H1 (cell line): Measurements from ENCODE around the gene TAAR9. TPM values are rescaled to one million over a fixed set of nuclear protein-coding genes. Genes with fewer than 3 reads are reported as not detected.
"Not testable (repeated sequence)": the region's sequence is repeated elsewhere in the genome, so short reads cannot be mapped to it uniquely, and the experiment has no call there.

Source experiments
- CTCF ChIA-PET: fragments of 300-600 bp; sonication (Branson Sonifier 250); formaldehyde crosslinking; loops from one replicate; lab custom pipeline; 2021; ENCODE audit not compliant: partially characterized antibody; lab: Charles Lee
- POLR2A ChIA-PET: fragments of 300-600 bp; sonication (Branson Sonifier 250); formaldehyde crosslinking; loops from one replicate; lab custom pipeline; 2021; ENCODE audit warnings: inconsistent platforms; ENCODE audit not compliant: partially characterized antibody; lab: Charles Lee
- DNase-seq, 2 experiments: peaks; one replicate each; pipeline versions ENCODE4 v3.0.0 to v3.0.0-alpha.2; 2010 to 2022; ENCODE audit warnings: low spot score in 2 of 2, low read depth in 1 of 2, mixed read lengths in 1 of 2
- FAIRE-seq: peaks from 2 replicates; lab custom pipeline; 2011; peaks lifted over from hg19 to GRCh38; lab: Jason Lieb, UNC
- H2AFZ ChIP-seq: 2 replicates; pipeline ENCODE4 v1.8.1; 2012; ENCODE audit warnings: low read length, inconsistent platforms
- H2AK5ac ChIP-seq: 2 replicates; pipeline ENCODE4 v1.6.1; 2013; ENCODE audit warnings: low read depth, low read length
- H2BK120ac ChIP-seq: replicated peaks from 2 replicates; pipeline ENCODE3; 2013; ENCODE audit warnings: low read depth, low read length, inconsistent platforms
- H2BK12ac ChIP-seq: 2 replicates; pipeline ENCODE4 v1.6.1; 2013; ENCODE audit warnings: low read depth, low read length
- H2BK15ac ChIP-seq: 2 replicates; pipeline ENCODE4 v1.6.1; 2013; ENCODE audit warnings: low read length
- H2BK20ac ChIP-seq: 2 replicates; pipeline ENCODE4 v1.6.1; 2013; ENCODE audit warnings: low read length
- H2BK5ac ChIP-seq: 2 replicates; pipeline ENCODE4 v1.6.1; 2013; ENCODE audit warnings: low read depth, low read length
- H3K14ac ChIP-seq: 2 replicates; pipeline ENCODE4 v1.6.1; 2013; ENCODE audit warnings: inconsistent platforms; ENCODE audit not compliant: insufficient read length
- H3K18ac ChIP-seq: 2 replicates; pipeline ENCODE4 v1.6.1; 2013; ENCODE audit warnings: low read length; ENCODE audit errors: extremely low read depth
- H3K23ac ChIP-seq: 2 replicates; pipeline ENCODE4 v1.6.1; 2013; ENCODE audit warnings: inconsistent platforms; ENCODE audit not compliant: insufficient read length
- H3K23me2 ChIP-seq: 2 replicates; pipeline ENCODE4 v1.6.1; 2013; ENCODE audit warnings: low read depth, low read length
- H3K27ac ChIP-seq: 2 replicates; pipeline ENCODE4 v1.6.1; 2011; ENCODE audit warnings: low read depth, low read length, inconsistent platforms
- H3K27me3 ChIP-seq, 4 experiments: replicated peaks in 1 of 4; 1 replicate in 1 of 4; 2 replicates in 3 of 4; pipeline versions ENCODE4 v1.6.1 to v1.8.1; 2011 to 2013; ENCODE audit warnings: low read length in 3 of 4, mild to moderate bottlenecking in 3 of 4, inconsistent platforms in 2 of 4, mixed read lengths in 2 of 4, moderate library complexity in 1 of 4; ENCODE audit not compliant: control insufficient read depth in 3 of 4, insufficient read depth in 3 of 4; ENCODE audit errors: extremely low read depth in 1 of 4
- H3K36me3 ChIP-seq, 4 experiments: 2 replicates each; pipeline versions ENCODE4 v1.6.1 to v1.8.1; 2011 to 2013; ENCODE audit warnings: mild to moderate bottlenecking in 4 of 4, low read length in 3 of 4, moderate library complexity in 2 of 4, control low read depth in 1 of 4, inconsistent platforms in 1 of 4; ENCODE audit not compliant: insufficient read depth in 4 of 4, control insufficient read depth in 2 of 4
- H3K4ac ChIP-seq: replicated peaks from 2 replicates; pipeline ENCODE3; 2013; ENCODE audit warnings: low read length, low read depth, mixed read lengths, inconsistent platforms; ENCODE audit not compliant: insufficient read length
- H3K4me1 ChIP-seq, 4 experiments: replicated peaks in 1 of 4; 1 replicate in 1 of 4; 2 replicates in 3 of 4; pipeline versions ENCODE4 v1.6.1 to v1.8.1; 2011 to 2013; ENCODE audit warnings: low read length in 3 of 4, inconsistent platforms in 2 of 4, mixed read lengths in 1 of 4; ENCODE audit not compliant: insufficient read depth in 4 of 4, control insufficient read depth in 3 of 4
- H3K4me2 ChIP-seq, 2 experiments: 2 replicates each; pipeline versions ENCODE4 v1.6.1 to v1.8.1; 2011 to 2013; ENCODE audit warnings: low read depth in 2 of 2, low read length in 2 of 2, control low read depth in 1 of 2, inconsistent platforms in 1 of 2, mild to moderate bottlenecking in 1 of 2; ENCODE audit not compliant: insufficient read depth in 1 of 2
- H3K4me3 ChIP-seq, 4 experiments: fragments of 200-600, 300-600 bp in 1 of 4; sonication (generic), shearing (Covaris generic), sonication (Bioruptor Twin) in 1 of 4; 2 replicates each; pipeline versions ENCODE4 v1.5.1 to v1.8.1; 2011 to 2016; ENCODE audit warnings: low read length in 4 of 4, low read depth in 3 of 4, control low read depth in 2 of 4, inconsistent platforms in 2 of 4, mild to moderate bottlenecking in 2 of 4, mixed read lengths in 1 of 4, moderate library complexity in 1 of 4; ENCODE audit not compliant: insufficient read depth in 2 of 4; ENCODE audit errors: extremely low read depth in 1 of 4
- H3K56ac ChIP-seq: replicated peaks from 2 replicates; pipeline ENCODE3; 2013; ENCODE audit warnings: low read depth, mild to moderate bottlenecking, mixed read lengths, low read length, inconsistent platforms; ENCODE audit not compliant: insufficient read length
- H3K79me1 ChIP-seq: 2 replicates; pipeline ENCODE4 v1.6.1; 2013; ENCODE audit warnings: low read depth, low read length, control low read depth
- H3K79me2 ChIP-seq, 2 experiments: 2 replicates each; pipeline versions ENCODE4 v1.6.1 to v1.8.1; 2012 to 2013; ENCODE audit warnings: low read length in 2 of 2, mild to moderate bottlenecking in 2 of 2, inconsistent platforms in 1 of 2; ENCODE audit not compliant: insufficient read depth in 2 of 2, control insufficient read depth in 1 of 2
- H3K9ac ChIP-seq, 4 experiments: replicated peaks in 1 of 4; 1 replicate in 1 of 4; 2 replicates in 3 of 4; pipeline versions ENCODE4 v1.6.1 to v1.8.1; 2011 to 2013; ENCODE audit warnings: low read depth in 3 of 4, low read length in 3 of 4, control low read depth in 2 of 4, mild to moderate bottlenecking in 2 of 4, moderate library complexity in 2 of 4, inconsistent platforms in 1 of 4; ENCODE audit errors: extremely low read depth in 1 of 4
- H3K9me3 ChIP-seq, 2 experiments: 2 replicates each; pipeline versions ENCODE4 v1.6.1 to v1.8.1; 2012 to 2013; ENCODE audit warnings: mild to moderate bottlenecking in 2 of 2, moderate library complexity in 2 of 2, control low read depth in 1 of 2, inconsistent platforms in 1 of 2, low read depth in 1 of 2, low read length in 1 of 2, mixed read lengths in 1 of 2; ENCODE audit not compliant: insufficient read depth in 2 of 2
- H4K20me1 ChIP-seq, 2 experiments: replicated peaks in 1 of 2; 2 replicates each; pipeline versions ENCODE3 to v1.8.1; 2011 to 2013; ENCODE audit warnings: inconsistent platforms in 2 of 2, low read length in 2 of 2, mild to moderate bottlenecking in 1 of 2; ENCODE audit not compliant: insufficient read depth in 2 of 2, control insufficient read depth in 1 of 2
- H4K5ac ChIP-seq: 2 replicates; pipeline ENCODE4 v1.6.1; 2013; ENCODE audit warnings: low read length, low read depth, mixed read lengths, inconsistent platforms; ENCODE audit not compliant: insufficient read length
- H4K8ac ChIP-seq: 2 replicates; pipeline ENCODE4 v1.8.0; 2013; ENCODE audit warnings: mild to moderate bottlenecking, moderate library complexity, low read length, inconsistent platforms; ENCODE audit not compliant: insufficient read depth; ENCODE audit errors: extremely low read depth
- H4K91ac ChIP-seq: replicated peaks from 2 replicates; pipeline ENCODE3; 2013; ENCODE audit warnings: low read length, mixed read lengths, inconsistent platforms; ENCODE audit not compliant: insufficient read length
- WGBS, 2 experiments: shearing (Covaris generic) in 1 of 2; methylation state at CpG; one replicate each; pipeline versions ENCODE4 v1.1.6 to v1.1.7; 2013 to 2015; ENCODE audit warnings: low lambda C conversion rate in 2 of 2, mixed read lengths in 2 of 2, inconsistent platforms in 1 of 2, low coverage in 1 of 2, missing lambda C conversion rate in 1 of 2; ENCODE audit not compliant: insufficient replicate concordance in 2 of 2, insufficient coverage in 1 of 2, insufficient read length in 1 of 2; ENCODE audit errors: extremely low coverage in 1 of 2, missing lambda C conversion rate in 1 of 2; 5-methylcytosine and 5-hydroxymethylcytosine counted together
- polyA plus RNA-seq, 7 experiments: library from polyadenylated mRNA; depleted of rRNA in 3 of 7; stranded (reverse) in 5 of 7; unstranded in 2 of 7; fragments of >200 nt in 5 of 7; fragments of 200-250 nt in 2 of 7; gene quantifications; 1 replicate in 5 of 7; 2 replicates in 1 of 7; 4 replicates in 1 of 7; pipeline versions ENCODE4 v1.2.1 to v1.2.3, GENCODE V29; 2011 to 2013; ENCODE audit warnings: missing spikeins in 2 of 7, mixed read lengths in 2 of 7
- total RNA-seq: library from RNA; stranded (reverse); fragmentation: NEBNext Ultra II Directional; extraction: Animal tissue kit (Norgen Biotek cat#: 25700); gene quantifications from 2 replicates; pipeline ENCODE4 v1.2.1, GENCODE V29; 2021

Gene TAAR9
- total and polyA plus RNA-seq, 2 of the 8 experiments (the other 6 are each of a cell fraction or from before 2014, with no cell fraction given), result not detected

DNA sequence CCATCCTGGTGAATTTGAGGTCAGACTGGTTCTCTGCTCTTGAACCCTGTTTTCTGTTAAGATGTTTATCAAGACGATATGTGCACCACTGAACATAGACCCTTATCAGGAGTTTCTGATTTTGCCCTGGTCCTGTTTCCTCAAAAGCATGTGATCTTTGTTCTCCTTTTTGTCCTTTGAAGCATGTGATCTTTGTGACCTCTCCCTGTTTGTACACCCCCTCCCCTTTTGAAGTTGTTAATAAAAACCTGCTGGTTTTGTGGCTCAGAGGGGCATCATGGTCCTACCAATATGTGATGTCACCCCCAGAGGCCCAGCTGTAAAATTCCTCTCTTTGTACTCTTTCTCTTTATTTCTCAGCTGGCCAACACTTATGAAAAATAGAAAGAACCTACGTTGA is 3.5 kb upstream of the TAAR9 start:
- H3K27me3 ChIP-seq, DNase-seq, H3K36me3 ChIP-seq, H3K4me3 ChIP-seq, H2AFZ ChIP-seq, H4K5ac ChIP-seq, H3K14ac ChIP-seq, H2AK5ac ChIP-seq, H4K20me1 ChIP-seq, H3K79me2 ChIP-seq, POLR2A ChIA-PET, FAIRE-seq, H3K23ac ChIP-seq, H3K9ac ChIP-seq, H3K79me1 ChIP-seq, H3K23me2 ChIP-seq, H3K56ac ChIP-seq, H3K4me1 ChIP-seq, H4K8ac ChIP-seq, H4K91ac ChIP-seq, H3K4ac ChIP-seq, H2BK20ac ChIP-seq, H3K9me3 ChIP-seq, H3K27ac ChIP-seq, H3K18ac ChIP-seq, H3K4me2 ChIP-seq, H2BK15ac ChIP-seq, H2BK5ac ChIP-seq, H2BK12ac ChIP-seq, CTCF ChIA-PET, H2BK120ac ChIP-seq: not testable (repeated sequence)
- WGBS, 2 experiments, result 89% methylated on average over 2 of the region's 2 CpGs; no CpG with 5 or more reads in 1 of the 2 experiments
